Stomach (tissue), 9 donors: ENCODE data around the gene DNASE1L2. TPM values are rescaled to one million over a fixed set of nuclear protein-coding genes. Genes with fewer than 3 reads are reported as not detected.

Source experiments
- DNase-seq, 2 donors: peaks; one replicate each; pipeline versions ENCODE4 v3.0.0 to v3.0.0-alpha.2; 2013 to 2019
- H3K27ac ChIP-seq, 5 donors: fragments of 200-600 bp in 4 of 5; sonication (generic) in 4 of 5; one replicate each; pipeline ENCODE4 v1.5.1; 2013 to 2019; ENCODE audit warnings: mild to moderate bottlenecking in 1 of 5, moderate library complexity in 1 of 5
- H3K27me3 ChIP-seq, 3 donors: fragments of 200-600 bp; sonication (generic); one replicate each; pipeline ENCODE4 v1.5.1; 2017 to 2019; ENCODE audit warnings: mixed run types in 1 of 3
- H3K36me3 ChIP-seq, 4 donors: fragments of 200-600 bp; sonication (generic); 1 replicate in 3 of 4; 2 replicates in 1 of 4; pipeline ENCODE4 v1.5.1; 2016 to 2019
- H3K4me1 ChIP-seq, 4 donors: fragments of 200-600 bp; sonication (generic); one replicate each; pipeline ENCODE4 v1.5.1; 2016 to 2019
- H3K4me3 ChIP-seq, 4 donors: fragments of 200-600 bp; sonication (generic) in 3 of 4; one replicate each; pipeline ENCODE4 v1.5.1; 2016 to 2019; ENCODE audit warnings: mild to moderate bottlenecking in 1 of 4
- H3K9me3 ChIP-seq, 4 donors: fragments of 200-600 bp; sonication (generic); one replicate each; pipeline ENCODE4 v1.5.1; 2016 to 2019
- EP300 ChIP-seq: sonication (generic); formaldehyde crosslinking; IDR thresholded peaks from one replicate; pipeline ENCODE4 v1.6.1; 2017; ENCODE audit warnings: antibody characterized with exemption
- POLR2A ChIP-seq, 4 donors: fragments of 450-650 bp; IDR thresholded peaks; one replicate each; pipeline ENCODE4 v1.6.1; 2016; ENCODE audit warnings: antibody characterized with exemption in 4 of 4, control low read depth in 2 of 4, mild to moderate bottlenecking in 1 of 4, moderate library complexity in 1 of 4
- POLR2AphosphoS5 ChIP-seq, 3 donors: sonication (generic); formaldehyde crosslinking; IDR thresholded peaks; one replicate each; pipeline ENCODE4 v1.6.1; 2016; ENCODE audit warnings: antibody characterized with exemption in 3 of 3
- WGBS, 5 donors: extraction: QIAGEN DNeasy Blood & Tissue Kit in 3 of 5; methylation state at CpG; one replicate each; pipeline versions ENCODE4 v1.1.5 to v1.1.7; 2013 to 2018; 5-methylcytosine and 5-hydroxymethylcytosine counted together
- intact Hi-C: fragments of 100-400 bp; cut with DNase I; formaldehyde crosslinking; loops from one replicate; pipeline ENCODE4 v1.15.1; 2023; ENCODE audit warnings: low total_unique reads
- polyA plus RNA-seq, 3 donors: library from polyadenylated mRNA; stranded (reverse); fragments of 200-250 nt; gene quantifications; one replicate each; pipeline ENCODE4 v1.2.3, GENCODE V29; 2013
- total RNA-seq, 5 donors: library from RNA; depleted of rRNA; stranded (reverse); fragments of >200 nt; gene quantifications; one replicate each; pipeline versions ENCODE4 v1.1.0 to v1.2.3, GENCODE V29; 2014 to 2016
- TF ChIP-seq, protein P1 (sequence below), 7 experiments: fragments of 450-650 bp in 4 of 7; fragments of 200-600 bp in 3 of 7; sonication (generic) in 3 of 7; IDR thresholded peaks; one replicate each; pipeline ENCODE4 v1.5.1; 2016 to 2019; ENCODE audit warnings: antibody characterized with exemption in 7 of 7, control low read depth in 2 of 7, mild to moderate bottlenecking in 1 of 7
- donor health status: healthy with polysubstance abuse.
- donor health status: Bipolar disorder and iron deficiency.
- donor health status: healthy.

DNASE1L2 gene
- total and polyA plus RNA-seq, 8 donors = 0.68 to 0.90 TPM; not detected in 6

DNA sequence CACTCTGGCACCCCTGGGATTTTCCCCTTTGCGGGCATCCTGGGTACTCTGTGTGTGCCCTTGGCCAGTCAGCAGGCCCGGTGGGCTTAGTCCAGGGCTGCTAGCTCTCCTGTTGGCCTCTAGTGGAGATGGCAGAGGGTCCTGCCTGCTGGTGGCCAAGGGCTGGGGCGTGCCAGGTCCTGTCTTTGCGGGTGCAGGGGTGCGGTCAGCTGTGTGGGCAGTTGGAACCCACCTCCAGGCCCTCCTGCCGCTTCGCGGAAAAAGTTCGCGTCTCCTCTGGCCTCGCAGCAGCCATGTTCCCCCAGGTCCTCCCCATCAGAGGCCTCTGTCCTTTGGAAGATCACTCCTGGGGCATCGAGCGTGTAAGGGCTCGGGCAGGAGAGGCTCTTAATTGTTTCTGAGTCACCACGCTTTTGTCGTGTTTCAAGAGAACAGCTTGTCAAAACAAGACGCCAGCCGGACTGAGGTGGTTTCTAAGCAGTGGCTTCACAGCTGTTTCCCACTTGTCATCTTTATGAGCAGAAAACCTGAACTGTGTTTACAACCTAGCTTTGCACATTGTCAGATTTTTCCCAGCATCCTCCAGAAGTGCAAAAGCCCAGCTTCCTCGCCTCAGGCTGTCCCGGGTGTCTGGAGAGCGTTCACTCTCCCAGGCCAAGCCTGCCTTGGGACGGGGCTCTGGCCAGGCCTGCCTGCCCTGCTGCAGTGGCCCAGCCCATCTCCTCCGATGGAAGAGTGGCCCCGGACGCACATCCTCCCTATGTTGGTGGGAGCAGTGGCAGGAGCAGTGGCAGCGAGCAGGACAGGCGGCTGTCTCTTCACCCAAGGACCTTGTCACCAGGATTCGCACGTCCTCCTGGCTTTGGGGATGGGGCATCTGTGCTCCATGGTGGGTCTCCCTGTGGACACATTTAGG lies 5.0 kb upstream of the DNASE1L2 start:
- no peak overlapping the region for H3K4me3 ChIP-seq
- no peak overlapping the region for H3K27ac ChIP-seq
- TF ChIP-seq EP300 = no peak
- no peak for TF ChIP-seq POLR2A (IDR thresholded peaks at IDR 0.05)
- TF ChIP-seq, protein P1, sequence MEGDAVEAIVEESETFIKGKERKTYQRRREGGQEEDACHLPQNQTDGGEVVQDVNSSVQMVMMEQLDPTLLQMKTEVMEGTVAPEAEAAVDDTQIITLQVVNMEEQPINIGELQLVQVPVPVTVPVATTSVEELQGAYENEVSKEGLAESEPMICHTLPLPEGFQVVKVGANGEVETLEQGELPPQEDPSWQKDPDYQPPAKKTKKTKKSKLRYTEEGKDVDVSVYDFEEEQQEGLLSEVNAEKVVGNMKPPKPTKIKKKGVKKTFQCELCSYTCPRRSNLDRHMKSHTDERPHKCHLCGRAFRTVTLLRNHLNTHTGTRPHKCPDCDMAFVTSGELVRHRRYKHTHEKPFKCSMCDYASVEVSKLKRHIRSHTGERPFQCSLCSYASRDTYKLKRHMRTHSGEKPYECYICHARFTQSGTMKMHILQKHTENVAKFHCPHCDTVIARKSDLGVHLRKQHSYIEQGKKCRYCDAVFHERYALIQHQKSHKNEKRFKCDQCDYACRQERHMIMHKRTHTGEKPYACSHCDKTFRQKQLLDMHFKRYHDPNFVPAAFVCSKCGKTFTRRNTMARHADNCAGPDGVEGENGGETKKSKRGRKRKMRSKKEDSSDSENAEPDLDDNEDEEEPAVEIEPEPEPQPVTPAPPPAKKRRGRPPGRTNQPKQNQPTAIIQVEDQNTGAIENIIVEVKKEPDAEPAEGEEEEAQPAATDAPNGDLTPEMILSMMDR (IDR thresholded peaks at IDR 0.05) = no peak
- no peak for TF ChIP-seq POLR2AphosphoS5 (IDR thresholded peaks at IDR 0.05)
- intact Hi-C loops = no loop called here
- peaks cover 0 to 20% (median 7%) of the 10 kb centered on the region in 3 donors for H3K27me3 ChIP-seq
- 84 to 92% (median 87%) methylated on average over 27 to 29 of the region's 29 CpGs for WGBS, 5 donors
- H3K4me1 ChIP-seq = peaks cover 10 to 21% (median 18%) of the 10 kb centered on the region in 4 donors
- no peaks in the 10 kb centered on the region for H3K9me3 ChIP-seq
- DNase-seq = no peak
- peaks cover 73 to 97% (median 89%) of the 10 kb centered on the region in 4 donors for H3K36me3 ChIP-seq

GRCh38 chr16:2232094-2232990 lies 3.9 kb upstream of the DNASE1L2 start:
- peaks cover 16 to 21% (median 18%) of the 10 kb centered on the region in 4 donors for H3K4me1 ChIP-seq
- H3K36me3 ChIP-seq = peaks cover 73 to 87% (median 82%) of the 10 kb centered on the region in 4 donors
- no peaks in the 10 kb centered on the region for H3K9me3 ChIP-seq
- no peak for DNase-seq
- H3K4me3 ChIP-seq = no peak overlapping the region
- 87 to 92% (median 91%) methylated on average over 11 to 41 of the region's 41 CpGs for WGBS, 5 donors
- TF ChIP-seq, protein P1 (IDR thresholded peaks at IDR 0.05) = no peak
- TF ChIP-seq POLR2AphosphoS5 (IDR thresholded peaks at IDR 0.05) (no peak), EP300 (no peak)
- H3K27me3 ChIP-seq = peaks cover 5 to 30% (median 18%) of the 10 kb centered on the region in 3 donors
- intact Hi-C loops = no loop called here
- H3K27ac ChIP-seq = no peak overlapping the region

DNA sequence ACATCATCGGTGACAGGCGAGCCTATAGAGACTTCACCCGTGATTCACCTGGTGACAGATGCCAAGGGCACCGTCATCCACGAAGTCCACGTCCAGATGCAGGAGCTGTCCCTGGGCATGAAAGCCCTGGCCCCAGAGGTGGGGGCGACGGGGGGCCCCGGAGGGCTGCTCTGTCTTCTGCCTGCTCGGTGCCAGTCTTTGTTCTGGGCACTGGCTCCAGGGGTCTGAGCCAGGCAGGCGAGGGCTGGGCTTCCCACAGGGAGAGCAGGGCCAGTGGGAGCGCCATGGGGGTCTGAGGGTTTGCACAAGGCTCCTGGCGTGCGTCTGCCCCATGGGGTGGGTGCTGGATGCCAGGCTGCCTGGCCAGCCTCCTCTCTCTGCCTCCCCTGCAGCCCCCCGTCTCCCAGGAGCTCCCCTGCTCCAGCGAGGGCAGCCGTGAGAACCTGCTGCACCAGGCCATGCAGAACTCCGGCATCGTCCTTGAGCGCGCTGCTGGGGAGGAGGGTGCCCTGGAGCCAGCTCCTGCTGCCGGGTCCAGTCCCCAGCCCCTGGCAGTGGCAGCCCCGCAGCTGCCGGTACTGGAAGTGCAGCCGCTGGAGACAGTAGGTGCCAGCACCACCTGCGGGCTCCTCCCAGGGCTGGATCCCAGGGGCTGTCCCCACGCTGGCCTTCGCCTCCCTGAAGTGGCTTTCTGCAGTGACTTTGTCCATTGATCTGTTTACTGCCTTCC lies 3.0 kb upstream of the DNASE1L2 start:
- no peak overlapping the region for H3K4me3 ChIP-seq
- DNase-seq = no peak
- intact Hi-C loops = no loop called here
- 93 to 97% (median 96%) methylated on average over 7 to 28 of the region's 28 CpGs for WGBS, 5 donors
- H3K9me3 ChIP-seq = no peaks in the 10 kb centered on the region
- no peak overlapping the region for H3K27ac ChIP-seq
- peaks cover 69 to 79% (median 77%) of the 10 kb centered on the region in 4 donors for H3K36me3 ChIP-seq
- TF ChIP-seq POLR2AphosphoS5 (IDR thresholded peaks at IDR 0.05) (no peak), EP300 (no peak), POLR2A (IDR thresholded peaks at IDR 0.05) (no peak)
- TF ChIP-seq, protein P1 (IDR thresholded peaks at IDR 0.05) = no peak
- peaks cover 18 to 26% (median 24%) of the 10 kb centered on the region in 4 donors for H3K4me1 ChIP-seq
- peaks cover 5 to 39% (median 26%) of the 10 kb centered on the region in 3 donors for H3K27me3 ChIP-seq
